ENCODE measurements around the gene FOXL3. TPM values are rescaled to one million over a fixed set of nuclear protein-coding genes. Genes with fewer than 3 reads are reported as not detected.

The FOXL3 gene
- total RNA-seq, 1 experiment from 2014 or later, result not detected

DNA sequence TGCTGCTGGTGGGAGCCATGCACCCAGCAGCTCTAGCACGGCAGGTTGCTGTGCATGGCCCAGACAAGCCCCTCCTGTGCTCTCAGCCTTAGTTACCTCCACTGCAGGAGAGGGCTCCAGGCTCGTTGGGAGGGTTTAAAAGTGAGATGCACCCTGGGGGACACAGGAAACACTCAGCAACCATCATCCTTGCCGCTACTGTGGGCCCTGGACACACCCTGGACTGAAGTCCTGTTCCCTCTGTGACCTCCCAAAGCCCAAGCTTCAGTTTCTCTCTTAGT lies 49.0 kb downstream of the FOXL3 start:
- Histone ChIP-seq H3K4me1 (replicated peaks; ENCODE audit: insufficient read depth) (no peaks in the 10 kb centered on the region), H3K79me2 (ENCODE audit: low read depth) (no peaks in the 10 kb centered on the region), H3K4me3 (no peak overlapping the region), H4K20me1 (ENCODE audit: insufficient read depth) (peaks cover 11% of the 10 kb centered on the region; the same call in 1 of the 2 replicates), H3K27me3 (ENCODE audit: insufficient read depth, low read depth) (peaks cover 71% of the 10 kb centered on the region), H3K9me2 (ENCODE audit: insufficient read depth) (no peaks in the 10 kb centered on the region), H3F3A (ENCODE audit: insufficient read depth, low read depth) (peaks cover 15% of the 10 kb centered on the region), H3K9me3 (ENCODE audit: insufficient read depth, low read depth) (0 out of 2 replicates have a peak, but pooled peaks cover 6% of the 10 kb centered on the region), H3K27ac (no peak overlapping the region), H3K36me3 (ENCODE audit: low read depth) (no peaks in the 10 kb centered on the region), H3K4me2 (no peak overlapping the region), H2AFZ (no peak overlapping the region)
- ChIA-PET CTCF (no interaction called here), POLR2A (ENCODE audit: unreplicated experiment) (no interaction called here)
- TF ChIP-seq, protein P1, sequence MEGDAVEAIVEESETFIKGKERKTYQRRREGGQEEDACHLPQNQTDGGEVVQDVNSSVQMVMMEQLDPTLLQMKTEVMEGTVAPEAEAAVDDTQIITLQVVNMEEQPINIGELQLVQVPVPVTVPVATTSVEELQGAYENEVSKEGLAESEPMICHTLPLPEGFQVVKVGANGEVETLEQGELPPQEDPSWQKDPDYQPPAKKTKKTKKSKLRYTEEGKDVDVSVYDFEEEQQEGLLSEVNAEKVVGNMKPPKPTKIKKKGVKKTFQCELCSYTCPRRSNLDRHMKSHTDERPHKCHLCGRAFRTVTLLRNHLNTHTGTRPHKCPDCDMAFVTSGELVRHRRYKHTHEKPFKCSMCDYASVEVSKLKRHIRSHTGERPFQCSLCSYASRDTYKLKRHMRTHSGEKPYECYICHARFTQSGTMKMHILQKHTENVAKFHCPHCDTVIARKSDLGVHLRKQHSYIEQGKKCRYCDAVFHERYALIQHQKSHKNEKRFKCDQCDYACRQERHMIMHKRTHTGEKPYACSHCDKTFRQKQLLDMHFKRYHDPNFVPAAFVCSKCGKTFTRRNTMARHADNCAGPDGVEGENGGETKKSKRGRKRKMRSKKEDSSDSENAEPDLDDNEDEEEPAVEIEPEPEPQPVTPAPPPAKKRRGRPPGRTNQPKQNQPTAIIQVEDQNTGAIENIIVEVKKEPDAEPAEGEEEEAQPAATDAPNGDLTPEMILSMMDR (conservative IDR thresholded peaks at IDR 0.05), result no peak
- no peak for TF ChIP-seq EZH2 (IDR thresholded peaks at IDR 0.05; ENCODE audit: low read depth)
- intact Hi-C loops (cut with micrococcal nuclease; ENCODE audit: unreplicated experiment), result no loop called here
- no TSS peak for BruUV-seq (replicated peaks)
- DNase-seq, result no peak

DNA sequence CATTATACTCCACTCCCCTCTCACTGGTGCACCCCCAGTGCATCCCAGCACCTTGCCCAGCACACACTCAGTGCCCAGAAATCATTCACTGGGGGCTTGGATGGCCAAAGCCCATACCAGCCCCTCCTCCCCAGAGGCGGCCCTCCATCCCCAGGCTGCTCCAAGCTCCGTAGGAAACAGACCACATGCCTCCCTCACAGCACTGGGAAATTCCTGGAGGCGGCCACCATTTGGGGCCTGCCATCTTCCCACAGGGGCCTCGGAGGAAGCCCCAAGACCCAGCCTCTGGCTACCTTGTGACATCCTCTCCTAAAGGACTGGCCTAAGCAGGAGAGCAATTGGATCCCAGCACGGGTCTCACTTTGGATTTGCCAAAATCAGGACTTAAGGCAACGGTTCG lies 49.7 kb downstream of the FOXL3 start:
- no peak for DNase-seq
- peaks cover 8% of the 10 kb centered on the region for H3F3A ChIP-seq (ENCODE audit: insufficient read depth, low read depth)
- BruUV-seq (replicated peaks), result no TSS peak
- ChIA-PET CTCF (no interaction called here), POLR2A (ENCODE audit: unreplicated experiment) (no interaction called here)
- 0 out of 2 replicates have a peak, but pooled peaks cover 5% of the 10 kb centered on the region for H3K9me3 ChIP-seq (ENCODE audit: insufficient read depth, low read depth)
- H3K27me3 ChIP-seq (ENCODE audit: insufficient read depth, low read depth), result peaks cover 78% of the 10 kb centered on the region
- H3K4me2 ChIP-seq, result no peak overlapping the region
- no peak overlapping the region for H3K27ac ChIP-seq
- intact Hi-C loops (cut with micrococcal nuclease; ENCODE audit: unreplicated experiment), result no loop called here
- no peaks in the 10 kb centered on the region for H3K9me2 ChIP-seq (ENCODE audit: insufficient read depth)
- no peaks in the 10 kb centered on the region for H3K36me3 ChIP-seq (ENCODE audit: low read depth)
- H3K79me2 ChIP-seq (ENCODE audit: low read depth), result no peaks in the 10 kb centered on the region
- H2AFZ ChIP-seq, result no peak overlapping the region
- H3K4me3 ChIP-seq, result no peak overlapping the region
- peaks cover 11% of the 10 kb centered on the region; the same call in 1 of the 2 replicates for H4K20me1 ChIP-seq (ENCODE audit: insufficient read depth)
- no peak for TF ChIP-seq EZH2 (IDR thresholded peaks at IDR 0.05; ENCODE audit: low read depth)
- TF ChIP-seq, protein P1 (conservative IDR thresholded peaks at IDR 0.05), result no peak
- no peaks in the 10 kb centered on the region for H3K4me1 ChIP-seq (replicated peaks; ENCODE audit: insufficient read depth)

DNA sequence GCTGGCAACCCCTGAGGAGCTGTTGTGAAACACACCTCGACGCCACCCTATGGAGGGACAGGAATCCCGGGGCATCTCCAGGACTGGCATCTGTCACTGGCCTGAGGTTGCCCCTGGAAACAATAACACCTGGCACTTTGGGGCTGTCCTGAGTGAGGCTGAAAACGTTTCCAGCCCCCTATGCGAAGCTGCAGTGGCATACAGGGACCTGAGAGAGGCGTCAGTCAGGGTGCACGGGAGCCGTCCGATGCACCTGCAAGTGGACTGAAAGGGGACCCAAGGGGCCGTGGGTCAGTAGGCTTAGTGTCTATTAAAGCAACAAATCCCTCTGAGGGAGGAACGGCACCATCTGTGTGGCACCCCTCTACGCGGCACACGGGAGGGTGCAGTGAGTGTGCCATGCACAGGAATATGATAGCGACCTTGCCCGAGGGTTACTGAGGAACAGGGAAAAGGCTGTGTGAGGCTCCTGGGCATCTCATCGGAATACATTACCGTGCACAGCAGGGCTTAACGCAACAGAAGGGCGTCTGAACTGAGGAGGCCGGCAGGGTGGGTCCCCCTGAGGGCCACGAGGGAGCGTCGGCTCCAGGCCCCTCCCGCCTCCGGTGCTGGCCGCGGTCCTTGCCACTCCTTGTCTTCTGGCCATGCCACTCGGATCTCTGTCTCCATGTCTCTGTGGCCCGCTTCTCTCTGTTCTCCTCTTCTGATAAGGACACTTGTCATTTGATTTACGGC lies 50.4 kb downstream of the FOXL3 start:
- BruUV-seq (replicated peaks), result no TSS peak

More for the DNA sequence above, 50.4 kb downstream of the FOXL3 start:
- Histone ChIP-seq H3K27me3 (ENCODE audit: insufficient read depth, low read depth) (peaks cover 85% of the 10 kb centered on the region), H3K79me2 (ENCODE audit: low read depth) (no peaks in the 10 kb centered on the region), H3K4me2 (no peak overlapping the region), H3K9me3 (ENCODE audit: insufficient read depth, low read depth) (no peaks in the 10 kb centered on the region), H4K20me1 (ENCODE audit: insufficient read depth) (peaks cover 11% of the 10 kb centered on the region; the same call in 1 of the 2 replicates), H3F3A (ENCODE audit: insufficient read depth, low read depth) (peaks cover 1% of the 10 kb centered on the region; the same call in 1 of the 2 replicates), H3K4me1 (replicated peaks; ENCODE audit: insufficient read depth) (no peaks in the 10 kb centered on the region), H2AFZ (no peak overlapping the region), H3K27ac (no peak overlapping the region), H3K36me3 (ENCODE audit: low read depth) (no peaks in the 10 kb centered on the region), H3K4me3 (no peak overlapping the region), H3K9me2 (ENCODE audit: insufficient read depth) (no peaks in the 10 kb centered on the region)
- intact Hi-C loops (cut with micrococcal nuclease; ENCODE audit: unreplicated experiment), result no loop called here
- CTCF ChIA-PET, result no interaction called here
- TF ChIP-seq EZH2 (IDR thresholded peaks at IDR 0.05; ENCODE audit: low read depth), result no peak
- DNase-seq, result no peak
- POLR2A ChIA-PET (ENCODE audit: unreplicated experiment), result no interaction called here

Other genes starting within 250 kb of the FOXL3 start
- gene FAM20C, start 97.6 kb upstream of the FOXL3 start, total RNA-seq (2021), result 31.0 and 34.0 TPM in 2 replicates
- 23.6 and 32.5 TPM in 2 replicates for gene PDGFA, start 229.7 kb downstream of the FOXL3 start, total RNA-seq (2021)

All from PC-9 (cell line).